GM18511 (cell line): ENCODE measurements around the gene ZNF337.
A peak's percentile ranks its signal among the peaks of the same experiment; 100 is the strongest.
"Not testable (repeated sequence)": the region's sequence is repeated elsewhere in the genome, so short reads cannot be mapped to it uniquely, and the experiment has no call there.

Experiments
- ATAC-seq: cut with Tn5 transposase; IDR thresholded peaks from one replicate; pipeline ENCODE4 v1.9.1; 2021; ENCODE audit warnings: mild to moderate bottlenecking, moderate library complexity; ENCODE audit not compliant: unreplicated experiment

ZNF337 gene

DNA sequence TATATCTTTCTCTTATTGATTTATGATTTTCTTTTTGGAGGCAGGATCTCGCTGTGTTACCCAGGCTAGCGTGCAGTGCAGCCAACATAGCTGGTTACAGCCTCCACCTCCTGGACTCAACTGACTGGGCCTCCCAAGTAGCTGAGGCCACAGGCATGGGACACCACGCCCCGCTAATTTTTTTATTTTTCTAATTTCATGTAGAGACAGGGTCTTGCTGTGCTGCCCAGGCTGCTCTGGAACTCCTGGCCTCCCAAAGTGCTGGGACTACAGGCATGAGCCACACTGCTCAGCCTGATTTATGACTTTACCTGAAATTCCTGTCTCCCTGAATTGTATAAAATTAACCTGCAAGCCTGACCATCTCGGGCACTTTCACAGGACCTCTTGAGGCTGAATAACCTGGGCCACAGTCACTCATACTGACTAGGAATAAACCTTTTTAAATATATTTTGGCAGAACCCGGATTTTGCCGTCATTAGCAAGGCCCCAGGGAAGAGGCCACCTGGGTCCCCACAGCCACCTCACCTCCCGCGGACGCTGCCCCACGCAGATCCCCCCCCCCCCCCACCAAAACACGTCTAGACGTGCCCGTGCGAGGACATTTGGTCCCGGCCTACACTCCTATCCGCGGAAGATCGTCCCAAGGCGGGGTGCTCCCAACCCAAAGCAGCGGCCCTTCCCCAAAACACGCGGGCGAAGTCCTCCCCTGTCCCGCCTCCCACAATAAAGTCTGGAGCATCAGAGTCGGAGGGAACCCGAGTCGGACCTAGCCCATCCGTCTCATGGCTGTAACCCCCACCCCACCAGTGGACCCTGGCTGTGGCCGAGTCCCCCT, 902 bp downstream of the ZNF337 start:
- ATAC-seq: no peak

DNA sequence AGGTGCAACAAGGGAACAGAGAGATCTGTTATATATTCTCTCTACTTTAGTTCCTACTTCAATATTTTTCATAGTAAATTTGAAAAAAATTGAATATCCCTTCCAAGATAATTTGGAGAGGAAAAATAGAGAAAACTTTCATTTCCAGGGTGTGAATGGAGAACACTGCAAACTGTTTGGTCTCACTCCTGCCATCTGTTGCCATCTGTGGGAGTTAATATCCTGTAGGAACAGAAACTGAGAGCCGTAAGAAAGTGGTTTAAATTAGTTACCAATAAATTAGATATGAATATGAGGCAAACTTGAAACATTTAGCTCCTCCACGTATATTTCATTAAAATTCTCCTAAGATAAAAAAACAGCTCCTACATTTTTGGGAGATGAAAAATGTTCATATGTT, 4.2 kb downstream of the ZNF337 start:
- no peak for ATAC-seq

DNA sequence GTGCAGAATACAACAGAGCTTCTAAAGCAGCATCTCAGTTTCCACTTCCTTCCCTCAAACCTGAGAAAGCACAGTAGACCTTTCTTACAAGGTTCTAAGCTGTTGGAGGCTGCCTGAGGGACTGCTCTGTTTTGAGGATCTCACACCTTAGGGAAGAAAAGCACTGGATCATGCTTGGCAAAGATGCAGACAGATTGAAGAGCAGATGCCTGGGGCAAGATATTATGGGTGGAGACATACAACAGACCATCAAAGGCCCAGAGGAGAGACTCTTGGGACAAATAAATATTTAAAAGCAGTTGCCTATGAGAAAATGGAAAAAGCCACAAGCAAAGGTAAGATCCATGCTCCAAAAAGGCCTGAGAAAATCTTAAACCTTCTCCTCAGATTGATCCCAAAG, 6.2 kb downstream of the ZNF337 start:
- no peak for ATAC-seq

DNA sequence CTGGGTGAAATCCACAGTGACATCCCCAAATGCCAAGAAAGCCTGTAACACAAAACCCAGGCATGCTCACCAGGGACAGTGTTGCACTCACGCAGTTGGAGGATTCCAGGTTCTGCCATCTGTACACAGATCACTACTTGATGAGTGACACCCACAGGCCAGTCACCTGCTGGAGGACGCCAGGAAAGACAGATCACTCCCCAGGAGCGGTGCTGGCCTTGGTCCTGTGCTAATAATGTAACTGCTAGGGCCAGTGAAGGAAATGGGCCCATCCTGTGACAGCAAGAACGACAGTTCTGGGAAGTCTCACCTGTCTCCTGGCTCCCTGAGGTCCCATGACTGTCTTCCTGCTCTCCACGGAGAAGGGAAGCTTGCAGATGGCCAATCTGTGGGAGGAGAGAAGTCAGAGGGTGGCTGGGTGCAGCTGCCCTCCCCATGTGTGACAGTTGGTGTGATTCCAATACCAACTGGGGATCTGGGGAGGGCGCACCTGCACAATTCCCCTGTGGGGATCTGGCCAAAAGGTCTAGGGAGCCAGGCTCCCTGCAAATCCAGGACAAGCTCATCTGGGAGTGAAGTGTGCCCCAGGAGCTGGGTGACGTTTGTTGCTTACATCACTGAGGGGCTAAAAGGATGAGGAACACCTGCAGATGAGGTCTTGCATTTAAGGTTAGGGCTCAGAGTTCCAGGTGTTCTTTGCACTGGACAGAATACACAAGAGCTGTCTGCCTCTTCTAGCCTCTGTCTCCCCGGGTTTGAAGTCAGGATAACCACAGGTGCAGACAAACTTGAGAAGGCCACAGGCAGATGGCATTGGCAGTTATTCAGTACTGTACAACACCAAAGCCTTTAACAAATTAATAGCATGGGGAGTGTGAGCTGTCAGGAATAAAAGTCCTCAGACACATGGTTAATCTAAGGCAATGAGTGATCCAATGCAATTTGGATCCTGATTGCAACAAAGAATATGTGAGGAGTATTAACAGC, 10.3 kb downstream of the ZNF337 start:
- no peak for ATAC-seq

DNA sequence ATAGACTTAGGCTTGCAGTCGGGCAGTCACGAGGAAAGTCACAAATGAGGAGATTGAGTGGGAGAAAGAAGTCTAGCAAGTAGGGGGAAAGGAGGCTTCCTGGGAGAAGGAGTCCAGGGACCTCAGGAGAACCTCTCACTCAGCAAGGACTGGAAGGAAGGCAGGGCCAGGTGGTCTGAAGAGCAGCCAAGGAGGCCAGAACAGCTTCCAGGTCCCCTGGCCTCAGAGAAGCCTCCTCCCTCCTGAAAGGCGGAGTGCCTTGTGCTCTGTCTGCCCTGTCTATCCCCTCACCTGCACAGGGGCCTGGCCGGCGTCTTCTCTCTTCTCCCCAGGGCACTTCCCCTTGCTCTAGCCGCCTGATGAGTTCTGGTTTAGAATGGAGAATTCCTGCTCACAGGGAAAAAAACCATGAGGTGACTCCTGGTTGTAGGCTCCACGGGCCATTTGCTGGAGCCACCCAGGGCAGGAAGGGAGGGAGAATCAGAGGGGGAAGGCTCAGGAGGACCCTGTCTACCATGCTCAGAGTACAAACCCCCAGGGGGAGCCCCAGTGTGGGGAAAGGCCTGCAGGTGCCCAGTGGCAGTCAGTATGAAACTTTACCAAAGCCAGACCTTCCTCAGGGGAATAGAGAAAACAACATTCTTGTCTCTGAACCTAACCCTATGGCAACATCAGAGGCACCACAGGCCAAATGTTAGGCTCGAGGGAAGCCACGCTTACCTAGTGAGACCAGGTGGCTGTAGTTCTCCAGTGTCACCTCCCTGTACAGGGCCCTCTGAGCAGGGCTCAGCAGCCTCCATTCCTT, 11.2 kb downstream of the ZNF337 start:
- ATAC-seq: peak; percentile 96

DNA sequence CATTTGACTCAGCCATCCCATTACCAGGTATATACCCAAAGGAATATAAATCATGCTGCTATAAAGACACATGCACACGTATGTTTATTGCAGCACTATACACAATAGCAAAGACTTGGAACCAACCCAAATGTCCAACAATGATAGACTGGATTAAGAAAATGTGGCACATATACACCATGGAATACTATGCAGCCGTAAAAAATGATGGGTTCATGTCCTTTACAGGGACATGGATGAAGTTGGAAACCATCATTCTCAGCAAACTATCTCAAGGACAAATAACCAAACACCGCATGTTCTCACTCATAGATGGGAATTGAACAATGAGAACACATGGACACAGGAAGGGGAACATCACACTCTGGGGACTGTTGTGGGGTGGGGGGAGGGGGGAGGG, 12.8 kb downstream of the ZNF337 start:
- ATAC-seq: not testable (repeated sequence)

DNA sequence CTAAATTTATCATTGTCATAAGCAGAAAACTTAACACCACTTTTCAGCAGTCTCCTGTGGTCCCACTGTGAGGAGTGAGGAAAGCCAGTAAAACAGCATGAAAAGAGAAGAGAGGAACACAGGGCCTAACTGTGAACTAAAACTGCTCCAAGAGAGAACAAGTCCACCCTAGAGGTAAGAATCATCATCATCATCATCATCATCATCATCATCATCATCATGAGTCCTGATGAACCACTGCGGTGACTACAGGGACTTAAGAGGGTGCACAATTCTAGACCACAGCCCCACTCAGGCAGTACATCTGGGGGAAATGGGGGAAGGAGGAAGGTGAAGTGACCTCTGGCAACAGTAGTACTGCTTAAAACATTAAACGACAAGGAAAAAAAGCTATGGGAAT, 13.6 kb downstream of the ZNF337 start:
- no peak for ATAC-seq

DNA sequence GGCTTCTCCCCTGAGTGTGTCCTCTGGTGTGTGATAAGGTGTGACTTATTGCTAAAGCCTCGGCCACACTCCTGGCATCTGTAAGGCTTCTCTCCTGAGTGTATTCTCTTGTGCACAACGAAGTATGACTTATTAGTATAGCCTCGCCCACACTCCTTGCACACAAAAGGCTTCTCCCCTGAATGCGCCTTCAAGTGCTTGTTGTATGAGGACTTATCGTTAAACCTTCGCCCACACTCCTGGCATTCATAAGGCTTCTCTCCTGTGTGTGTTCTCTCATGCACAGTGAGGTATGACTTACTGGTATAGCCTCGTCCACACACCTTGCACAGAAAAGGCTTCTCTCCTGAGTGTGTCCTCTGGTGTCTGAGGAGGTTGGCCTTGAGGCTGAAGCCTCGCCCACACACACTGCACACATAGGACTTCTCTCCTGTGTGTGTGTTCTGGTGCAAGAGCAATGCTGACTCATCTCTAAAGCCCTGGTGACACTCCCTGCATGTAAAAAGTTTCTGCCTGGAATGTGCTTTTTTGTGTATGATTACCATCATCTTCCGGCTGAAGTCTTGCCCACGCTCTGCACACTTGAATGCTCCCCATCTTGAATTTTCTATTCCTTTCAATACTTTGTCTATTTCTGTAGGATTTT, 20.4 kb downstream of the ZNF337 start:
- peak; percentile 56 for ATAC-seq

DNA sequence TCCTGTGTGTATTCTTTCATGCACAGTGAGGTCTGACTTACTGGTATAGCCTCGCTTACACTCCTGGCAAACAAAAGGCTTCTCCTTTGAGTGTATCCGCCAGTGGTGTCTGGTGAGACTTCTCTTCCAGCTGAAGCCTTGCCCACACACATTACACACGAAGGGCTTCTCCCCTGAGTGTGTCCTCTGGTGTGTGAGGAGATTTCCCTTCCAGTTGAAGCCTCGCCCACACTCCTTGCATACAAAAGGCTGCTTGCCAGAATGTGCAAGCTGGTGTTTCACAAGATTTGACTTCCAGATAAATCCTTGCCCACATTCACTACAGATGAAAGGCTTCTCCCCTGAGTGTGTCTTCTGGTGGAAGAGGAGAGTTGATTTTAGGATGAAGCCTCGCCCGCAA, 21.5 kb downstream of the ZNF337 start:
- no peak for ATAC-seq

DNA sequence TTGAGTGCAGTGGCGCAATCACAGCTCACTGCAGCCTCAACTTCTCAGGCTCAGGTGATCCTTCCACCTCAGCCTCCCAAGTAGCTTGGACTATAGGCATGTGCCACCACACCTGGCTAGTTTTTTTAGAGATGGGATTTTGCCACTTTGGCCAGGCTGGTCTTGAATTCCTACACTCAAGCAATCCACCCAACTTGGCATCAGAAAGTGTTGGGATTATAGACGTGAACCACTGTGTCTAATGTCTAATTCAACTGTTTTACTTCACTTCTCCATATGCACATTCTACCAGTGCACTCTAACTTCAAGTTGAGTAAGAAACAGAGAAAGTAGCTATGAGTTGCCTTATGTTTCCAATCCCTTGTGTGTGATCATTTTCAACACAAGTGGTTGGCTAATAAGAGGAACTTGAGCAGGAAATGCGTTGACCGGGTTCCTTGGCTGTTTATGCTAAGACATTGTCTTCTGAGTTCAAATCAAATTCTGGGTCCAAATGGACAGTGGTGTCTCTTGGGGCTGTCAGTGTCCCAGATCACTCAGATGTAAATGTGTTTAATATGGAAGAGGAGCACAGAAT, 23.9 kb downstream of the ZNF337 start:
- ATAC-seq: no peak

DNA sequence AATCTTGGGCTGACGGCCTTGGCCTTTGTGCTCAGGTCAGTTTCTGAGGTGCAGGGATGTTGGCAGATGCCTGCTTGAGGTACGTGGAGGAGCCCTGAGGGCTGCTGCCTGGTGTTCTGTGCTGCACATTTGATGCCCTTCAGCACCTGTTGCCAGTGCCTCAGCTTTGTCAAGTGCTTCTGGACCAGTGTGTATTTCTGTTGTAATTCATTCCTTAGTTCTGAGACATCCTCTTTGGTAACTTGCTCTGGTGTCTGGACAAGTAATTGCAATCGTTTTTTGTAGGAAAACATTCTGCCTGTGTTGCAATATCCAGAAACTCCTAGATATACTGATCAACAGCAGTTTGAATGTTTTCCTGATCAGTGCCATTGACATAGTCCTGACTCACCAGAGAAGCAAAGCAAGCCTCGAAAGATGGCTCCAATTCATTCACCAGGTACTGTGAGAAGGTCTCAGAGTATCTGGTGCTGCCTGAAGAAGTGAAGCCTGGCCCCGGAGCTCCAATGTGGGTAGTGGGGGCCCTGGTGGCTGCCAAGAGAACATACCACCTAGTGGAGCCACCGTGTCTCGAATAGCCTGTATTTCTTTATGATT, 26.7 kb downstream of the ZNF337 start:
- no peak for ATAC-seq

DNA sequence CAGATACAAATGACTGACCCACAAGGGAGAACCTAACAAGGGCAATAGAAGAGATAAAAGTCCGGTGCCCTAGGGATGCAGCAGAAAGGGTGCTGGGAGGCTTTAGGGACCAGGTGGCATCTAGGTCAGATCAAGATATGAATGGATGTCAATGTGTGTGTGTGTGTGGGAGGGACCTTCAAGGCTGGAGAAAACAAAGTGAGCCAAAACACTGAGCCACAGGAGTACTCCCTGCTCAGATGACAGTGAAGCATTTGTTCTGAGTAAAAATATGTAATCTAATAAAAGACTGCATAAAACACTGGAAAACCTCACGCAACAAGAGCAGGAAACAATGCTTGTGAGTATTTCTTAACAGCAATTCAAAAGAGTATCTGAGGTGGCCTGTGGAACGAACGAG, 28.2 kb downstream of the ZNF337 start:
- no peak for ATAC-seq

DNA sequence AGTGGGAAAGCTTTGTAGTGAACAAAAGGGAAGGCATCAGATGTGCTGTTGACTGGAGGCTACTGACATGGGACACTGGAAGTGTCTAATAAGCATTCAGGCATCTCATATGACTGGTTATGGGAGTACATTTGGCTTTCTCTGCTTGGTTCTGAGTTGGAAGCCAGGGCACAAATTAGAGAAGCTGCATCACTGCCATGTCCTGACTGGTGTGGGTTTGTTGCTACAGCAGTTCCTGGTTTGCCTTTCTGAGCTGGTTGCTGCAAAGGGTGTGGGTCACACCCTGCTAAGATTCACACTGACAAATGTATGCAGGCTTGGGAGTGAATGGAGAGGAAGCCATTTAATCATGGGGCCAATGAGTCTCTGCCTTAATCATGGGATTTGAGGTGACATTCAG, 36.7 kb downstream of the ZNF337 start:
- no peak for ATAC-seq

DNA sequence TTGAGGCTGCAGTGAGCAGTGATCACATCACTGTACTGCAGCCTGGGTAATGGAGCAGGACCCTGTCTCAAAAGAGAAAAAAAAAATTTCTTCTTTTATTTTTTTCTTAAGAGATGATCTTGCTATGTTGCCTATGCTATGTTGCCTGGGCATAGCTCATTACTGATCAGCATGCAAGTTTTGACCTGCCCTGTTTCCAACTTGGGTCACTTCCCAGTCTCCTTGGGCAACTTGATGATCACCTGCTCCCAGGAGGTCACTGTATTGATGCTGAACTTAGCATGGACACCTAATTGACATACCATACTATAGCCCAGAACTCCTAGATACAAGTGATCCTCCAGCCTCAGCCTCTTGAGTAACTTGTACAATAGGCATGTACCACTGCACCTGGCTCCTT, 42.2 kb downstream of the ZNF337 start:
- ATAC-seq: no peak

DNA sequence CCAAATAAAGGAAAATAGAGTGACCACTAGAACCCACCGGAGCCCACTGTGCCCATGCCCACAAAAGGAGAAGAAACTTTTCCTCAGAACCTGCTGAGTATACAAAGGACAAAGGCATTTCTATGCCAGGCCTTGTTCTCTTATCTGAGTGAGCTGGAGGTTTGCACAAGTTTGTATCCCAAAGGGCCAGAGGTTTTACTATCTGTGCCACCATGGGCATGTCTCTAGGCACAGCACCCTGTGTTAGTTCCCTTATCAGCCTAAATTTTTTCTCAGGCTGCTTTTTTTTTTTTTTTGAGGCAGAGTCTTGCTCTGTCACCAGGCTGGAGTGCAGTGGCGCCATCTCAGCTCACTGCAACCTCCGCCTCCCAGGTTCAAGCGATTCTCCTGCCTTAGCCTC, 43.8 kb downstream of the ZNF337 start:
- not testable (repeated sequence) for ATAC-seq

DNA sequence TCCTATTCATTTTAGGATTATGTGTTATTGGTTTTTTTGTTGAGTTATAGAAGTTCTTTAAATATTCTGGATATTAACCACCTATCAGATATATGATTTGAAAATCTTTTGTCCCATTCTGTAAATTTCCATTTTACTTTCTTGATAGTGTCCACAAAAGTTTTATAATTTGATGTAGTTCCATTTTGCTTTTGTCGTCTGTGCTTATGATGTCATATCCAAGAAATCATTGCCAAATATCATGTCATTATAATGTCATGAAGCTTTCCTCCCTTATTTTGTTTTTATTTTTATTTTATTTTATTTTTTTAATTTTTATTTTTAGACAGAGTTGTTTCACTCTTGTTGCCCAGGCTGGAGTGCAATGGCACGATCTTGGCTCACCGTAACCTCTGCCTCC, 51.8 kb downstream of the ZNF337 start:
- no peak for ATAC-seq

DNA sequence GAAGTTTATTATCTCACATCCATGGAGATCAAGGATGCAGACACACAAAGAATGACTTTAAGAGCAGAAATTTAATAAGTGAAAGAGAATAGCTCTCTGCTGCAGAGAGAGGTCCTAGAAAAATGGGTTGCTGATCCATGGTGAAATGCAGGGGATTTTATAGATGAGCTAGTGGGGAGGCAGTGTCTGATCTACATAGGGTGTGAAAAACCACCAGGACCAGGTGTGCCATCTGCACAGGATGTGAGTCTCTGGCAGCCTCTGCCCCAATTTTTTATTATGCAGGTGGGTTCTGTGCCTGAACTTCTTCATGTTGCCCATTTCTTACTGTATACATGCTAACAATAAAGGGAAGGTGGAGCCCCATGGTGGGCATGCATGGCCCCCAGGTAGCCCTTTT, 52.9 kb downstream of the ZNF337 start:
- no peak for ATAC-seq

DNA sequence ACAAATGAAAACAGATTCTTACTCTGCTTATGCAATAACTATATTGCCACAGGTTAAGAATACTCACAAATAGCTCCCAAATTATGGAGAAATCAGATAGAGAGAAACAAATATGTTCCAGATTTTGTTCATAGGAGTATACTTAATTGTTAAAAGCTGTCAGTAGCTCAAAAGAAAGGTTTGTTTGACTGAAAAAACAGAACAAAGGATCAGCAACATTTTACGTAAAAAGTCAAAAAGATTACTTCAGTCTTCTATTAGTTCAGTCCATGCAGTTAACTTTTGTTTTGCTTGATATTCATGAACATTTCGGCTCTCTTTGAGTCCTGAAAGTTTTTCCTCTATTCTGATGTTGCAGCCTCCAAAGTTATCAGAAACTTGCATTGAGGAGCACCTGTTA, 59.4 kb downstream of the ZNF337 start:
- no peak for ATAC-seq

DNA sequence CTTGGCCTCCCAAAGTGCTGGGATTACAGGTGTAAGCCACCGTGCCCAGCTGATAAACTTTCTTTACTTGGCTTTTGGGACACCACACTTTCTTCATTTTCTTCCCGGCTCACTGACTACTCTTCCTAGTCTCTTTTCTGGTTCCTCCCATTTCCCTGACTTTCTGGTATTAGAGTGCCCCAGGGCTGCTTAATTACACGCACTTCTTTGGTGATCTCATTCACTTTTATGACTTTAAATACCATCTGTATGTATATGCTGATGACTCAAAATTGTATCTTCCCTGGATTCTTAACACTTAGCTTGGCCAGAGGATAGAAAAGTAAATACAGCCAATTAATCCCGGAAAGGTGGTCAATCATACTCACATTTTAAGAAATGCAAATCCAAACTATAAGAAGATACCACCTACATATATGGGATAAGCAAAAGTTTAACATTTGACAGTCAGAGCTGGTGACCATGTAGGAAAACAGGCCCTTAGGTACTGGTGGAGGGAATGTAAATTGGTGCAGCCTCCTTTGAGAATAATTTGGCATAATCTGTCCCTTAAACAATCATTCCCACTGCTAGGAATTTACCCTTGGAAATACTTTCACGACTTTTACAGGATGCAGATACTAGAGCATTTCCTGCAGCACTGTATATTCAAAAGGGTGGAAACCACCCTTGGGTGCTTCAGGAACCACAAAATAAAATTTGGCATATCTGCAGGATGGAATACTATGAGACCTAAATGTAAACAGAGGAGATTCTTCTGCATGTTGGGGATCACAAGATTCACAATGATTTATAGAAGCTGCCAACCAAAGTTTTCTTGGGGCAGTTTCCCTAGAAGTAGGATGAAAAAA, 63.5 kb downstream of the ZNF337 start:
- no peak for ATAC-seq
